Esophagus squamous epithelium (tissue), 4 donors: ENCODE data around the gene MYL11.

Experiments
- CTCF ChIP-seq, 6 experiments: fragments of 450-650 bp in 4 of 6; fragments of 200-600 bp in 2 of 6; sonication (generic) in 2 of 6; IDR thresholded peaks; one replicate each; pipeline ENCODE4 v1.5.1; 2016 to 2019; ENCODE audit warnings: antibody characterized with exemption in 6 of 6, mild to moderate bottlenecking in 4 of 6, moderate library complexity in 4 of 6
- POLR2A ChIP-seq, 4 donors: fragments of 450-650 bp; IDR thresholded peaks; one replicate each; pipeline ENCODE4 v1.6.1; 2017; ENCODE audit warnings: antibody characterized with exemption in 4 of 4, mild to moderate bottlenecking in 4 of 4, moderate library complexity in 3 of 4

- TF ChIP-seq POLR2A (IDR thresholded peaks at IDR 0.05): no peak
- no peak for TF ChIP-seq CTCF (IDR thresholded peaks at IDR 0.05)
Observed at GRCh38 chr16:30358990-30359870, 15.4 kb upstream of the MYL11 start.
